OCI-LY7 (cell line): ENCODE measurements around the gene CBLC. TPM values are rescaled to one million over a fixed set of nuclear protein-coding genes. Genes with fewer than 3 reads are reported as not detected.

Experiments used
- BruUV-seq: library from RNA; stranded (reverse); fragments of 400-500 nt; replicated peaks from 2 replicates; lab custom pipeline; 2021; lab: Mats Ljungman, UMichigan
- CTCF ChIA-PET: fragments of 300-600 bp; sonication (Branson Sonifier 250); formaldehyde crosslinking; loops from one replicate; lab custom pipeline; 2022; ENCODE audit warnings: antibody characterized with exemption; ENCODE audit not compliant: unreplicated experiment; lab: Charles Lee
- POLR2A ChIA-PET: fragments of 300-600 bp; sonication (Branson Sonifier 250); formaldehyde crosslinking; loops from one replicate; lab custom pipeline; 2022; ENCODE audit warnings: antibody characterized with exemption; lab: Charles Lee
- DNase-seq: peaks from one replicate; pipeline ENCODE4 v3.0.0-alpha.2; 2015; ENCODE audit warnings: low spot score
- H2AFZ ChIP-seq: fragments of 200-600 bp; sonication (generic), shearing (Covaris generic); 2 replicates; pipeline ENCODE4 v1.6.1; 2014; ENCODE audit warnings: mild to moderate bottlenecking, antibody characterized with exemption, low read length, moderate library complexity
- H3K27ac ChIP-seq: fragments of 200-600 bp; sonication (generic); 2 replicates; pipeline ENCODE4 v1.5.1; 2014; ENCODE audit warnings: mixed run types, low read depth, mild to moderate bottlenecking, moderate library complexity, low read length, inconsistent platforms; ENCODE audit not compliant: poor library complexity, severe bottlenecking
- H3K36me3 ChIP-seq: fragments of 200-600 bp; sonication (generic); 2 replicates; pipeline ENCODE4 v1.6.1; 2014; ENCODE audit warnings: mild to moderate bottlenecking, antibody characterized with exemption, low read length, moderate library complexity, mixed read lengths; ENCODE audit not compliant: insufficient read depth
- H3K4me1 ChIP-seq: fragments of 200-600 bp; sonication (generic); 2 replicates; pipeline ENCODE4 v1.5.1; 2014; ENCODE audit warnings: mild to moderate bottlenecking, low read length; ENCODE audit not compliant: insufficient read depth, poor library complexity, severe bottlenecking
- H3K4me2 ChIP-seq: fragments of 200-600 bp; sonication (generic); 2 replicates; pipeline ENCODE4 v1.6.1; 2014; ENCODE audit warnings: mild to moderate bottlenecking, low read length
- H3K4me3 ChIP-seq: fragments of 200-600 bp; sonication (generic); 2 replicates; pipeline ENCODE4 v1.5.1; 2014; ENCODE audit warnings: mild to moderate bottlenecking, low read depth, low read length; ENCODE audit not compliant: poor library complexity, severe bottlenecking
- H3K79me2 ChIP-seq: fragments of 200-600 bp; sonication (generic); 2 replicates; pipeline ENCODE4 v1.6.1; 2016; ENCODE audit warnings: low read depth, mild to moderate bottlenecking, low read length, moderate library complexity, mixed read lengths; ENCODE audit not compliant: insufficient read depth
- H3K9me2 ChIP-seq: fragments of 200-600 bp; sonication (generic); 2 replicates; pipeline ENCODE4 v1.6.1; 2016; ENCODE audit warnings: mild to moderate bottlenecking, low read length, mixed read lengths; ENCODE audit not compliant: insufficient read depth
- H3K9me3 ChIP-seq: fragments of 200-600 bp; sonication (generic); 2 replicates; pipeline ENCODE4 v1.6.1; 2014; ENCODE audit warnings: mild to moderate bottlenecking, mixed run types, low read length, mixed read lengths
- H4K20me1 ChIP-seq: fragments of 200-600 bp; sonication (generic); 2 replicates; pipeline ENCODE4 v1.6.1; 2014; ENCODE audit warnings: mild to moderate bottlenecking, antibody characterized with exemption, low read length, moderate library complexity, mixed read lengths; ENCODE audit not compliant: insufficient read depth
- EZH2phosphoT487 ChIP-seq: fragments of 200-600 bp; sonication (generic); IDR thresholded peaks from 2 replicates; pipeline ENCODE4 v1.6.1; 2018; ENCODE audit warnings: low read depth, borderline replicate concordance, mild to moderate bottlenecking, mixed run types, antibody characterized with exemption, low read length, moderate library complexity, mixed read lengths
- intact Hi-C: fragments of 100-400 bp; cut with micrococcal nuclease; formaldehyde crosslinking; loops from one replicate; pipeline ENCODE4 v1.10.0; 2022; ENCODE audit not compliant: unreplicated experiment
- total RNA-seq, 2 experiments: library from RNA; depleted of rRNA in 1 of 2; stranded (reverse); fragments of >200 nt in 1 of 2; shearing (Covaris generic) in 1 of 2; gene quantifications; 2 replicates each; pipeline ENCODE4 v1.2.3, GENCODE V29; 2014 to 2022
- TF ChIP-seq, protein P1 (sequence below): fragments of 200-600 bp; sonication (generic); conservative IDR thresholded peaks from 2 replicates; pipeline ENCODE4 v1.5.1; 2014; ENCODE audit warnings: mild to moderate bottlenecking, antibody characterized with exemption, low read length, moderate library complexity, mixed read lengths

CBLC gene
- total RNA-seq, 2 experiments from 2014 or later = not detected

DNA sequence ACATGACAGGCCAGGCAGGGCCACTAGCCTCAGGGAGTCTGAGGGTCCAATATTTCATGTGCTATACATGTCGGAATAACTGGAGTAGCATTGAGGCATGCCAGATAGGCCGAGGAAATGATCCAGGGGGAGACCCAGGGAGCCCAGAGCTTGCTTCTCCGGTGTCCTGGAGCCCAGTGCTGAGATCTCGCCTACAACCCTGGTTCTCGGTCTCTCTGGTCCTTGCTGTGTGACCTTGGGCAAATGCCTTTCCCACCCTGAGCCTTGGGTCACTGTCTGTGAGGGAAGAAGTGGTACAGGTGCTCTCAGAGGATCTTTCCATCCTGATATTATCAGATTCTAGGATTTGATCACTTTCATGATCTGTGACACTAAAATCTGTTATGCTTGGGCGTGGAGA is 11.3 kb downstream of the CBLC start:
- peaks cover 12% of the 10 kb centered on the region for H3K4me1 ChIP-seq
- H3K27ac ChIP-seq = no peak overlapping the region
- H3K4me3 ChIP-seq = no peak overlapping the region
- H4K20me1 ChIP-seq = no peaks in the 10 kb centered on the region
- no peak for TF ChIP-seq EZH2phosphoT487
- TF ChIP-seq, protein P1, sequence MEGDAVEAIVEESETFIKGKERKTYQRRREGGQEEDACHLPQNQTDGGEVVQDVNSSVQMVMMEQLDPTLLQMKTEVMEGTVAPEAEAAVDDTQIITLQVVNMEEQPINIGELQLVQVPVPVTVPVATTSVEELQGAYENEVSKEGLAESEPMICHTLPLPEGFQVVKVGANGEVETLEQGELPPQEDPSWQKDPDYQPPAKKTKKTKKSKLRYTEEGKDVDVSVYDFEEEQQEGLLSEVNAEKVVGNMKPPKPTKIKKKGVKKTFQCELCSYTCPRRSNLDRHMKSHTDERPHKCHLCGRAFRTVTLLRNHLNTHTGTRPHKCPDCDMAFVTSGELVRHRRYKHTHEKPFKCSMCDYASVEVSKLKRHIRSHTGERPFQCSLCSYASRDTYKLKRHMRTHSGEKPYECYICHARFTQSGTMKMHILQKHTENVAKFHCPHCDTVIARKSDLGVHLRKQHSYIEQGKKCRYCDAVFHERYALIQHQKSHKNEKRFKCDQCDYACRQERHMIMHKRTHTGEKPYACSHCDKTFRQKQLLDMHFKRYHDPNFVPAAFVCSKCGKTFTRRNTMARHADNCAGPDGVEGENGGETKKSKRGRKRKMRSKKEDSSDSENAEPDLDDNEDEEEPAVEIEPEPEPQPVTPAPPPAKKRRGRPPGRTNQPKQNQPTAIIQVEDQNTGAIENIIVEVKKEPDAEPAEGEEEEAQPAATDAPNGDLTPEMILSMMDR = no peak
- ChIA-PET CTCF (no interaction called here), POLR2A (no interaction called here)
- H3K9me2 ChIP-seq = no peaks in the 10 kb centered on the region
- H3K4me2 ChIP-seq = no peak overlapping the region
- no peak overlapping the region for H2AFZ ChIP-seq
- intact Hi-C loops = no loop called here
- H3K36me3 ChIP-seq = no peaks in the 10 kb centered on the region
- H3K79me2 ChIP-seq = no peaks in the 10 kb centered on the region
- DNase-seq = no peak
- H3K9me3 ChIP-seq = no peaks in the 10 kb centered on the region
- no TSS peak for BruUV-seq

DNA sequence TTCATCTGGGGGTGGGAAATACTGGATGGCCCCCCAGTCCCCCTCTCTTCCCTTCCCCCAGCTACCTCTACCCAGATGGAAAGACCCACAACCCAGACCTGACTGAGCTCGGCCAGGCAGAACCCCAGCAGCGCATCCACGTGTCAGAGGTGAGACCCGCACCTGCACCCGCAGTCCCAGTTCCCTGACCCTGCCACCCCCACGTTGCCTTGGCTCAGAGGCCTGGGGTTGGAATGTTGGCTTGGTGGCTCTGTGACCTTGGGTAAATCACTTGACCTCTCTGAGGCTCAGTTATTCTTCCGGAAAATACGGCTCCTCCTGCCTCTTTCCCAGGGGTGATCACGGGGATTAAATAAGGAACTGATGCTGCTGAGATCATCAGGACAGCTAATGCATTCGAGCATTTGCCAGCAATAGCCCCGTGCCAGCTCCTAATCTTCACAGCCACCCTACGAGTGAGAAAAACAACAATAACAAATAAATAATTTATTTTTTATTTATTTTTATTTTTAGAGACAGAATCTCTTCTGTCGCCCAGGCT is 12.3 kb downstream of the CBLC start:
- Histone ChIP-seq H3K36me3 (no peaks in the 10 kb centered on the region), H3K9me3 (no peaks in the 10 kb centered on the region), H3K79me2 (no peaks in the 10 kb centered on the region), H2AFZ (no peak overlapping the region), H3K4me1 (peaks cover 8% of the 10 kb centered on the region), H4K20me1 (no peaks in the 10 kb centered on the region), H3K4me2 (no peak overlapping the region), H3K9me2 (no peaks in the 10 kb centered on the region), H3K27ac (no peak overlapping the region), H3K4me3 (no peak overlapping the region)
- ChIA-PET POLR2A (no interaction called here), CTCF (interaction anchor here (0.6 kb wide), 1 partner anchor 133 kb away, joined by 3 read pairs; no protein-coding TSS in a partner anchor)
- TF ChIP-seq, protein P1 = no peak
- TF ChIP-seq EZH2phosphoT487 = no peak
- intact Hi-C loops = no loop called here
- no TSS peak for BruUV-seq
- no peak for DNase-seq

DNA sequence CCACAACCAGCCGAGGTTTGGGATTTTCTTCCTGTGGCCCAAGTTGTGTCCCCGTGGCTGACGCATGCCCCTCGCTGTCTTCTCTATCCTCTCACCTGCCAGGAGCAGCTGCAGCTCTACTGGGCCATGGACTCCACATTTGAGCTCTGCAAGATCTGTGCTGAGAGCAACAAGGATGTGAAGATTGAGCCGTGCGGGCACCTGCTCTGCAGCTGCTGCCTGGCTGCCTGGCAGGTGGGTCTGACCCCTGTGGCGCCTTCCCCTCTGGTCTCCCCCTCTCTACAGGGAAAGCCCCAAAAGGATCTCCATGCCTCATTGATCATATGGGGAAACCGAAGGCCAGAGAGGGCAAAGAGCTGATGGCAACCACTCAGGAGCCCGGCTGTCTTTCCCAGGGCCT is 14.6 kb downstream of the CBLC start:
- Histone ChIP-seq H3K4me1 (peaks cover 21% of the 10 kb centered on the region), H2AFZ (no peak overlapping the region), H3K9me3 (no peaks in the 10 kb centered on the region), H3K4me2 (no peak overlapping the region), H4K20me1 (no peaks in the 10 kb centered on the region), H3K79me2 (no peaks in the 10 kb centered on the region), H3K9me2 (no peaks in the 10 kb centered on the region), H3K4me3 (no peak overlapping the region), H3K27ac (peak overlapping the region; percentile 26), H3K36me3 (no peaks in the 10 kb centered on the region)
- intact Hi-C loops = no loop called here
- no TSS peak for BruUV-seq
- TF ChIP-seq, protein P1 = no peak
- TF ChIP-seq EZH2phosphoT487 = no peak
- POLR2A ChIA-PET = no interaction called here
- CTCF ChIA-PET = no interaction called here
- DNase-seq = peak; percentile 74
